ENCODE measurements around the gene ATN1. TPM values are rescaled to one million over a fixed set of nuclear protein-coding genes. Genes with fewer than 3 reads are reported as not detected.

The ATN1 gene
- total RNA-seq, 8 experiments from 2014 or later: 4.3 to 51.5 (median 15.8) TPM

DNA sequence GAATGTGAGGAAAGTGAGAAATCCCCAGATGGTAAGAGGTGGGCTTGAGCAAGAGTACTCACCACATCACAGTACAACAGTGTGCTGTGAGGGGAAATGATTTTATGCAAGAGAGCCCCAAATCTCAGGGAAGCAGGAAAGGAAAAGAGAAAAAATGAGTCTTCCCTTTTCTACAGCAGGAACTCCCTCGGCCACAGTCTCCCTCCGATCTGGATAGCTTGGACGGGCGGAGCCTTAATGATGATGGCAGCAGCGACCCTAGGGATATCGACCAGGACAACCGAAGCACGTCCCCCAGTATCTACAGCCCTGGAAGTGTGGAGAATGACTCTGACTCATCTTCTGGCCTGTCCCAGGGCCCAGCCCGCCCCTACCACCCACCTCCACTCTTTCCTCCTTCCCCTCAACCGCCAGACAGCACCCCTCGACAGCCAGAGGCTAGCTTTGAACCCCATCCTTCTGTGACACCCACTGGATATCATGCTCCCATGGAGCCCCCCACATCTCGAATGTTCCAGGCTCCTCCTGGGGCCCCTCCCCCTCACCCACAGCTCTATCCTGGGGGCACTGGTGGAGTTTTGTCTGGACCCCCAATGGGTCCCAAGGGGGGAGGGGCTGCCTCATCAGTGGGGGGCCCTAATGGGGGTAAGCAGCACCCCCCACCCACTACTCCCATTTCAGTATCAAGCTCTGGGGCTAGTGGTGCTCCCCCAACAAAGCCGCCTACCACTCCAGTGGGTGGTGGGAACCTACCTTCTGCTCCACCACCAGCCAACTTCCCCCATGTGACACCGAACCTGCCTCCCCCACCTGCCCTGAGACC lies 7.8 kb downstream of the ATN1 start:
- in situ Hi-C loops (cut with MboI; ENCODE audit: low pct_unique_long_range_greater_than_20kb in 2 of 9, low sequenced_read_pairs in 9 of 9, unreplicated experiment in 9 of 9): loop anchor here in 2 of 9 experiments (25.0 kb wide), 1 partner anchor 177 kb away; the partner anchor contains the start of gene C1RL (in 2 of the 2)
- no peak overlapping the region for H3K27ac ChIP-seq
- no peak overlapping the region for H3K4me3 ChIP-seq
- no peak for ATAC-seq (replicated peaks in 6 of 8)
- H3K4me1 ChIP-seq (replicated peaks in 1 of 2): peaks cover 11 to 16% of the 10 kb centered on the region in 2 donors
- WGBS, 10 experiments: 50 to 93% (median 92%) methylated on average over 2 to 5 of the region's 14 CpGs; no CpG with 5 or more reads in 7 of the 10 experiments

GRCh38 chr12:6936194-6936635 lies 8.5 kb downstream of the ATN1 start:
- in situ Hi-C loops (cut with MboI; ENCODE audit: low pct_unique_long_range_greater_than_20kb in 2 of 9, low sequenced_read_pairs in 9 of 9, unreplicated experiment in 9 of 9): loop anchor here in 2 of 9 experiments (25.0 kb wide), 1 partner anchor 176 kb away; the partner anchor contains the start of gene C1RL (in 2 of the 2)
- H3K27ac ChIP-seq: no peak overlapping the region
- WGBS, 10 experiments: 100% methylated on average over 1 of the region's 3 CpGs; no CpG with 5 or more reads in 8 of the 10 experiments
- peak overlapping the region in 1 of 5 donors; percentile 60 for H3K4me3 ChIP-seq
- ATAC-seq (replicated peaks in 6 of 8): no peak
- H3K4me1 ChIP-seq (replicated peaks in 1 of 2): peaks cover 11 to 12% of the 10 kb centered on the region in 2 donors

DNA sequence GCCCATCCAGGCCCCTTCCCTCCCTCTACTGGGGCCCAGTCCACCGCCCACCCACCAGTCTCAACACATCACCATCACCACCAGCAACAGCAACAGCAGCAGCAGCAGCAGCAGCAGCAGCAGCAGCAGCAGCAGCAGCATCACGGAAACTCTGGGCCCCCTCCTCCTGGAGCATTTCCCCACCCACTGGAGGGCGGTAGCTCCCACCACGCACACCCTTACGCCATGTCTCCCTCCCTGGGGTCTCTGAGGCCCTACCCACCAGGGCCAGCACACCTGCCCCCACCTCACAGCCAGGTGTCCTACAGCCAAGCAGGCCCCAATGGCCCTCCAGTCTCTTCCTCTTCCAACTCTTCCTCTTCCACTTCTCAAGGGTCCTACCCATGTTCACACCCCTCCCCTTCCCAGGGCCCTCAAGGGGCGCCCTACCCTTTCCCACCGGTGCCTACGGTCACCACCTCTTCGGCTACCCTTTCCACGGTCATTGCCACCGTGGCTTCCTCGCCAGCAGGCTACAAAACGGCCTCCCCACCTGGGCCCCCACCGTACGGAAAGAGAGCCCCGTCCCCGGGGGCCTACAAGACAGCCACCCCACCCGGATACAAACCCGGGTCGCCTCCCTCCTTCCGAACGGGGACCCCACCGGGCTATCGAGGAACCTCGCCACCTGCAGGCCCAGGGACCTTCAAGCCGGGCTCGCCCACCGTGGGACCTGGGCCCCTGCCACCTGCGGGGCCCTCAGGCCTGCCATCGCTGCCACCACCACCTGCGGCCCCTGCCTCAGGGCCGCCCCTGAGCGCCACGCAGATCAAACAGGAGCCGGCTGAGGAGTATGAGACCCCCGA lies 9.1 kb downstream of the ATN1 start:
- in situ Hi-C loops (cut with MboI; ENCODE audit: low pct_unique_long_range_greater_than_20kb in 2 of 9, low sequenced_read_pairs in 9 of 9, unreplicated experiment in 9 of 9): loop anchor here in 2 of 9 experiments (25.0 kb wide), 1 partner anchor 175 kb away; the partner anchor contains the start of gene C1RL (in 2 of the 2)
- WGBS, 10 experiments: 80 to 100% methylated on average over 1 of the region's 36 CpGs; no CpG with 5 or more reads in 8 of the 10 experiments
- Histone ChIP-seq H3K4me1 (replicated peaks in 1 of 2) (peaks cover 11 to 12% of the 10 kb centered on the region in 2 donors), H3K4me3 (peak overlapping the region; percentile 39 to 65 (median 60)), H3K27ac (peak overlapping the region; percentile 92 to 97)
- peak in 2 of 8 experiments; percentile 1 for ATAC-seq (replicated peaks in 6 of 8)

DNA sequence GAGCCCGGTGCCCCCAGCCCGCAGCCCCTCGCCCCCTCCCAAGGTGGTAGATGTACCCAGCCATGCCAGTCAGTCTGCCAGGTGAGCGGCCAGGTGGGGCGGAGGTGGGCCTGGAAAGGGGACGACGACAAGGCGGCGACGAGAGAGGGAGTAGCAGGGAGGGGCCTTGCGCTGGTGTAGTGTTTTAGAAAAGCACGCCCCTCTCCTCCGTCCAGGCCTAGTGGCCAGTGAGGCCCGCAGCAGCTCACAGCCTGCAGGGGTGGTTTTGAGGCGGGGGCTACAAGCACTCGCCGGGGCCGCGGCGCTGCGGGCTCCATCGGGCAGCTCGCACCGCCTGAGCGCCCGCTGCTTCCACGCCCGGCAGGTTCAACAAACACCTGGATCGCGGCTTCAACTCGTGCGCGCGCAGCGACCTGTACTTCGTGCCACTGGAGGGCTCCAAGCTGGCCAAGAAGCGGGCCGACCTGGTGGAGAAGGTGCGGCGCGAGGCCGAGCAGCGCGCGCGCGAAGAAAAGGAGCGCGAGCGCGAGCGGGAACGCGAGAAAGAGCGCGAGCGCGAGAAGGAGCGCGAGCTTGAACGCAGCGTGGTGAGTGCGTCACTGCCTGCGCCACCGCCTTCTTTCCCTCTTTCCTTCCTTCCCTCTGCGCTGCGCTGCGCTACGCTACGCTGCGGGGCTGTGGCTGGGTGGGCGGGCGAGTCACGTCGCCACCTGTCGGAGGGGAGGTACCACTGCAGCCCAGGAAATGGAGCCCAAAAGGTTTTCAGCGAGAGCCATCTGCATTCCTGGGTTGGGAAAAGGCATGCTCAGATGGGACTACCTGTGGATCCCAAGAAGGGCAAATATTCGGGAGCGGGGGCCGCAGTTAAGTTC lies 10.0 kb downstream of the ATN1 start:
- 0 to 10% (median 2%) methylated on average over 1 to 20 of the region's 80 CpGs; no CpG with 5 or more reads in 5 of the 10 experiments for WGBS, 10 experiments
- Histone ChIP-seq H3K4me1 (replicated peaks in 1 of 2) (peaks cover 11 to 13% of the 10 kb centered on the region in 2 donors), H3K4me3 (peak overlapping the region; percentile 39 to 65 (median 60)), H3K27ac (peak overlapping the region; percentile 92 to 97)
- in situ Hi-C loops (cut with MboI; ENCODE audit: low pct_unique_long_range_greater_than_20kb in 2 of 9, low sequenced_read_pairs in 9 of 9, unreplicated experiment in 9 of 9): loop anchor here in 2 of 9 experiments (25.0 kb wide), 1 partner anchor 175 kb away; the partner anchor contains the start of gene C1RL (in 2 of the 2)
- ATAC-seq (replicated peaks in 6 of 8): peak; percentile 92 to 97 (median 94)

DNA sequence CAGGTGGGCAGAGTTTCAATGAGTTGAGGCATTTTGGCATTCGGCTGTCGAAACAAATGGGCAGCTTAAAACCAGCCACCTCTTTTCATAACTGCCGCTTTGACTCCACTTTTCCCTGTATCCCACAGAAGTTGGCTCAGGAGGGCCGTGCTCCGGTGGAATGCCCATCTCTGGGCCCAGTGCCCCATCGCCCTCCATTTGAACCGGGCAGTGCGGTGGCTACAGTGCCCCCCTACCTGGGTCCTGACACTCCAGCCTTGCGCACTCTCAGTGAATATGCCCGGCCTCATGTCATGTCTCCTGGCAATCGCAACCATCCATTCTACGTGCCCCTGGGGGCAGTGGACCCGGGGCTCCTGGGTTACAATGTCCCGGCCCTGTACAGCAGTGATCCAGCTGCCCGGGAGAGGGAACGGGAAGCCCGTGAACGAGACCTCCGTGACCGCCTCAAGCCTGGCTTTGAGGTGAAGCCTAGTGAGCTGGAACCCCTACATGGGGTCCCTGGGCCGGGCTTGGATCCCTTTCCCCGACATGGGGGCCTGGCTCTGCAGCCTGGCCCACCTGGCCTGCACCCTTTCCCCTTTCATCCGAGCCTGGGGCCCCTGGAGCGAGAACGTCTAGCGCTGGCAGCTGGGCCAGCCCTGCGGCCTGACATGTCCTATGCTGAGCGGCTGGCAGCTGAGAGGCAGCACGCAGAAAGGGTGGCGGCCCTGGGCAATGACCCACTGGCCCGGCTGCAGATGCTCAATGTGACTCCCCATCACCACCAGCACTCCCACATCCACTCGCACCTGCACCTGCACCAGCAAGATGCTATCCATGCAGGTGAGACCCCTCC lies 10.8 kb downstream of the ATN1 start:
- ATAC-seq (replicated peaks in 6 of 8): no peak
- WGBS, 10 experiments: 70 to 100% (median 95%) methylated on average over 1 to 5 of the region's 32 CpGs; no CpG with 5 or more reads in 3 of the 10 experiments
- peak overlapping the region; percentile 39 to 65 (median 60) for H3K4me3 ChIP-seq
- peak overlapping the region; percentile 20 to 97 for H3K27ac ChIP-seq
- in situ Hi-C loops (cut with MboI; ENCODE audit: low pct_unique_long_range_greater_than_20kb in 2 of 9, low sequenced_read_pairs in 9 of 9, unreplicated experiment in 9 of 9): loop anchor here in 2 of 9 experiments (25.0 kb wide), 1 partner anchor 174 kb away; the partner anchor contains the start of gene C1RL (in 2 of the 2)
- H3K4me1 ChIP-seq (replicated peaks in 1 of 2): peaks cover 17 to 19% of the 10 kb centered on the region in 2 donors

DNA sequence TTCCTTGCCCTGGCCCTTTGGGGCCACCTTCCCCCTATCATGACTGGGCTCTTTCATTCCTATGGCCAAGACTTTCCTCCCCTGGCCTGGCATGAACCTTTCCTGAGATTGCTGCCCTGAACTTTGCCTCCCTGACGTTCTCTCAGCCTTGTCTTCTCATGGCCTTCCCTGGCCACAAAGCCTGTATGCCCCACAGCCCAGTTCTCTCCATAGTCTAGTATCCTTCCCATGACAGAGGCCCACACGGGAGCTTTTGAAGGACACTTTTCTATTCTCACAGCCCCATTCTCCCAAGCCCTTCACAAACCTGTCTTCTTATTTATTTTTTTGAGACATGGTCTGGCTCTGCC lies 11.4 kb downstream of the ATN1 start:
- Histone ChIP-seq H3K4me1 (replicated peaks in 1 of 2) (peaks cover 17 to 19% of the 10 kb centered on the region in 2 donors), H3K4me3 (no peak overlapping the region), H3K27ac (peak overlapping the region in 1 of 2 donors; percentile 97)
- WGBS, 10 experiments: 0 to 100% (median 92%) methylated on average over 1 to 2 of the region's 2 CpGs; no CpG with 5 or more reads in 3 of the 10 experiments
- no peak for ATAC-seq (replicated peaks in 6 of 8)
- in situ Hi-C loops (cut with MboI; ENCODE audit: low pct_unique_long_range_greater_than_20kb in 2 of 9, low sequenced_read_pairs in 9 of 9, unreplicated experiment in 9 of 9): loop anchor here in 2 of 9 experiments (25.0 kb wide), 1 partner anchor 173 kb away; the partner anchor contains the start of gene C1RL (in 2 of the 2)

DNA sequence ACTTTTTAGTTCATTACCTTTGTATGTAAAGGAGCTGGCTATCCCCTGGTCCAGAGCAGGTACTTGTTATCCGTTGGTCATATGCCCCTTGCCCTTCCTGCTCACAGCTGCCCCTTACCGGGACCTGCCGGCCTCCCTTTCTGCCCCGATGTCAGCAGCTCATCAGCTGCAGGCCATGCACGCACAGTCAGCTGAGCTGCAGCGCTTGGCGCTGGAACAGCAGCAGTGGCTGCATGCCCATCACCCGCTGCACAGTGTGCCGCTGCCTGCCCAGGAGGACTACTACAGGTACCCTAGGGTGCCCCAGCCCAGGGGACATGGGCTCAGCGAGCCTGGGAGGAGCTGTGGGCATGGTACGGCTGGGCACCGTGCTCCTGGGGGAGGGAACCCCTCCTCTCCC lies 13.5 kb downstream of the ATN1 start:
- in situ Hi-C loops (cut with MboI; ENCODE audit: low pct_unique_long_range_greater_than_20kb in 2 of 9, low sequenced_read_pairs in 9 of 9, unreplicated experiment in 9 of 9): loop anchor here in 2 of 9 experiments (25.0 kb wide), 1 partner anchor 171 kb away; the partner anchor contains the start of gene C1RL (in 2 of the 2)
- H3K27ac ChIP-seq: no peak overlapping the region
- no peak overlapping the region for H3K4me3 ChIP-seq
- WGBS, 10 experiments: 85 to 97% (median 92%) methylated on average over 5 to 8 of the region's 12 CpGs; no CpG with 5 or more reads in 7 of the 10 experiments
- H3K4me1 ChIP-seq (replicated peaks in 1 of 2): peaks cover 23 to 27% of the 10 kb centered on the region in 2 donors
- ATAC-seq (replicated peaks in 6 of 8): no peak

- whole genome bisulfite sequencing, 10 experiments: no CpG with 5 or more reads among the region's 12 CpGs
- in situ Hi-C loops (cut with MboI; ENCODE audit: low pct_unique_long_range_greater_than_20kb in 2 of 9, low sequenced_read_pairs in 9 of 9, unreplicated experiment in 9 of 9): loop anchor here in 2 of 9 experiments (25.0 kb wide), 1 partner anchor 171 kb away; the partner anchor contains the start of gene C1RL (in 2 of the 2)
- H3K4me1 ChIP-seq (replicated peaks in 1 of 2): peaks cover 23 to 26% of the 10 kb centered on the region in 2 donors
Observed at GRCh38 chr12:6941782-6942181, 14.0 kb downstream of the ATN1 start.

GRCh38 chr12:6942331-6942665 lies 14.5 kb downstream of the ATN1 start:
- Histone ChIP-seq H3K4me3 (no peak overlapping the region), H3K4me1 (replicated peaks in 1 of 2) (peaks cover 20 to 21% of the 10 kb centered on the region in 2 donors), H3K27ac (no peak overlapping the region)
- ATAC-seq (replicated peaks in 6 of 8): no peak
- in situ Hi-C loops (cut with MboI; ENCODE audit: low pct_unique_long_range_greater_than_20kb in 2 of 9, low sequenced_read_pairs in 9 of 9, unreplicated experiment in 9 of 9): loop anchor here in 2 of 9 experiments (25.0 kb wide), 1 partner anchor 170 kb away; the partner anchor contains the start of gene C1RL (in 2 of the 2)
- 85 to 100% (median 98%) methylated on average over 1 to 5 of the region's 11 CpGs; no CpG with 5 or more reads in 4 of the 10 experiments for WGBS, 10 experiments

More at GRCh38 chr12:6941782-6942181, 14.0 kb downstream of the ATN1 start:
- no peak overlapping the region for H3K27ac ChIP-seq
- H3K4me3 ChIP-seq: no peak overlapping the region
- ATAC-seq (replicated peaks in 6 of 8): no peak

DNA sequence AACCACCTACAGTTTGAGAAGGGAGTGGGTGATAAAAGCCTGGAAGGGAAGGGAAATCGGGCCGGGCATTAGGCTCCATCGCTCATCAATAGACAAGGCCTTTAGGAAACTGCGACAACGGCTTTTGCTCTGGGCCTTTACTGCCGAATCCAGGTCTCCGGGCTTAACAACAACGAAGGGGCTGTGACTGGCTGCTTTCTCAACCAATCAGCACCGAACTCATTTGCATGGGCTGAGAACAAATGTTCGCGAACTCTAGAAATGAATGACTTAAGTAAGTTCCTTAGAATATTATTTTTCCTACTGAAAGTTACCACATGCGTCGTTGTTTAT lies 15.6 kb downstream of the ATN1 start:
- WGBS, 10 experiments: 0 to 4% (median 0%) methylated on average over 2 to 10 of the region's 13 CpGs
- ATAC-seq (replicated peaks in 6 of 8): peak; percentile 45 to 60 (median 52)

More for the DNA sequence above, 15.6 kb downstream of the ATN1 start:
- peak overlapping the region; percentile 43 to 59 (median 54) for H3K4me3 ChIP-seq
- peak overlapping the region; percentile 96 to 97 for H3K27ac ChIP-seq
- peaks cover 16 to 17% of the 10 kb centered on the region in 2 donors for H3K4me1 ChIP-seq (replicated peaks in 1 of 2)
- in situ Hi-C loops (cut with MboI; ENCODE audit: low pct_unique_long_range_greater_than_20kb in 2 of 9, low sequenced_read_pairs in 9 of 9, unreplicated experiment in 9 of 9): loop anchor here in 2 of 9 experiments (25.0 kb wide), 1 partner anchor 169 kb away; the partner anchor contains the start of gene C1RL (in 2 of the 2)

Measured in motor neuron (in vitro differentiated cells).